ENCODE data around the gene CPXM1. TPM values are rescaled to one million over a fixed set of nuclear protein-coding genes. Genes with fewer than 3 reads are reported as not detected.

CPXM1 gene
- total and polyA plus RNA-seq, 2 donors (not counting 3 experiments of a cell fraction or from before 2014, with no cell fraction given), result 18.9 to 20.3 TPM

DNA sequence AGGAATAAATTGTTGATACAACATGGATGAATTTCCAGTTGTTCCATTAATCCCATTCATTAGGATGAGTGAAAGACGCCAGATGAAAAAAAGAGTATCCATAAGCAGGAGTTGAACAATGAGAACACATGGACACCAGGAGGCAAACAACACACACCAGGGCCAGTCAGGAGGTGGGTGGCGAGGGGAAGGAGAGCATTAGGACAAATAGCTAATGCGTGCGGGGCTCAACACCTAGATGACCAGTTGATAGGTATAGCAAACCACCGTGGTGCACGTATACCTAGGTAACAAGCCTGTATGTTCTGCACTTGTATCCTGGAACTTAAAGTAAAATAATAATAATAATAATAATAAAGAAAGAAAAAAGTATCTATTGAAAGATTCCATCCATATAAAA, 28.9 kb upstream of the CPXM1 start:
- BruUV-seq (replicated peaks), result no TSS peak
- H3K9me1 ChIP-seq (replicated peaks; ENCODE audit: control insufficient read depth, extremely low read depth, insufficient read depth, low read length), result no peaks in the 10 kb centered on the region
- intact Hi-C loops (cut with micrococcal nuclease) (no loop called here), dilution Hi-C loops (cut with MboI; ENCODE audit: extremely low pct_ligation_motif_present, low sequenced_read_pairs) (no loop called here)
- TF ChIP-seq GATA2 (IDR thresholded peaks at IDR 0.05; ENCODE audit: insufficient read depth, insufficient read length, low read depth, low read length) (no peak), JUN (IDR thresholded peaks at IDR 0.05; ENCODE audit: borderline replicate concordance, insufficient read depth, insufficient read length, low read depth) (no peak), FOS (IDR thresholded peaks at IDR 0.05; ENCODE audit: borderline replicate concordance, insufficient read depth, low read length) (no peak), MYC (IDR thresholded peaks at IDR 0.05; ENCODE audit: low read depth, low read length) (no peak), POLR2A (IDR thresholded peaks at IDR 0.05; ENCODE audit: low read depth, low read length) (no peak), POLR2AphosphoS5 (IDR thresholded peaks at IDR 0.05; ENCODE audit: insufficient read depth, low read depth, low read length) (no peak), EZH2 (IDR thresholded peaks at IDR 0.05; ENCODE audit: borderline replicate concordance, low read depth, low read length, severe bottlenecking) (no peak)
- TF ChIP-seq, protein P1, sequence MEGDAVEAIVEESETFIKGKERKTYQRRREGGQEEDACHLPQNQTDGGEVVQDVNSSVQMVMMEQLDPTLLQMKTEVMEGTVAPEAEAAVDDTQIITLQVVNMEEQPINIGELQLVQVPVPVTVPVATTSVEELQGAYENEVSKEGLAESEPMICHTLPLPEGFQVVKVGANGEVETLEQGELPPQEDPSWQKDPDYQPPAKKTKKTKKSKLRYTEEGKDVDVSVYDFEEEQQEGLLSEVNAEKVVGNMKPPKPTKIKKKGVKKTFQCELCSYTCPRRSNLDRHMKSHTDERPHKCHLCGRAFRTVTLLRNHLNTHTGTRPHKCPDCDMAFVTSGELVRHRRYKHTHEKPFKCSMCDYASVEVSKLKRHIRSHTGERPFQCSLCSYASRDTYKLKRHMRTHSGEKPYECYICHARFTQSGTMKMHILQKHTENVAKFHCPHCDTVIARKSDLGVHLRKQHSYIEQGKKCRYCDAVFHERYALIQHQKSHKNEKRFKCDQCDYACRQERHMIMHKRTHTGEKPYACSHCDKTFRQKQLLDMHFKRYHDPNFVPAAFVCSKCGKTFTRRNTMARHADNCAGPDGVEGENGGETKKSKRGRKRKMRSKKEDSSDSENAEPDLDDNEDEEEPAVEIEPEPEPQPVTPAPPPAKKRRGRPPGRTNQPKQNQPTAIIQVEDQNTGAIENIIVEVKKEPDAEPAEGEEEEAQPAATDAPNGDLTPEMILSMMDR (IDR thresholded peaks at IDR 0.05; ENCODE audit: extremely low read depth in 1 of 2, insufficient read depth in 1 of 2, low read depth in 1 of 2, low read length in 2 of 2), result no peak
- TF ChIP-seq, protein P2, sequence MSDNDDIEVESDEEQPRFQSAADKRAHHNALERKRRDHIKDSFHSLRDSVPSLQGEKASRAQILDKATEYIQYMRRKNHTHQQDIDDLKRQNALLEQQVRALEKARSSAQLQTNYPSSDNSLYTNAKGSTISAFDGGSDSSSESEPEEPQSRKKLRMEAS (IDR thresholded peaks at IDR 0.05; ENCODE audit: insufficient read depth, insufficient read length), result no peak
- peaks cover 6% of the 10 kb centered on the region for H3K4me1 ChIP-seq (ENCODE audit: control insufficient read depth, extremely low read depth, insufficient read depth, low read length)
- ChIA-PET CTCF (interaction anchor here (1.0 kb wide), 1 partner anchor 9 kb away, joined by 4 read pairs; no protein-coding TSS in a partner anchor), POLR2A (no interaction called here)
- H3K79me2 ChIP-seq (ENCODE audit: control insufficient read depth, insufficient read depth, low read length), result no peaks in the 10 kb centered on the region
- H3K36me3 ChIP-seq (ENCODE audit: control insufficient read depth in 2 of 2, extremely low read depth in 1 of 2, insufficient read depth in 2 of 2, low read length in 2 of 2), result no peaks in the 10 kb centered on the region
- no peak overlapping the region for H3K9ac ChIP-seq (replicated peaks; ENCODE audit: extremely low read depth, insufficient read depth, low read length)
- H4K20me1 ChIP-seq (replicated peaks; ENCODE audit: control insufficient read depth, extremely low read depth, insufficient read depth, low read length), result no peaks in the 10 kb centered on the region
- no peak overlapping the region for H3K4me2 ChIP-seq (ENCODE audit: insufficient read depth, low read length)
- no peak for FAIRE-seq
- no peak overlapping the region for H3K4me3 ChIP-seq (replicated peaks in 1 of 3; ENCODE audit: insufficient read depth in 1 of 3, low read depth in 1 of 3, low read length in 3 of 3)
- no peaks in the 10 kb centered on the region for H3K9me3 ChIP-seq (replicated peaks; ENCODE audit: control insufficient read depth, insufficient read depth, low read length)
- peaks cover 3 to 33% of the 10 kb centered on the region in 2 experiments for H3K27me3 ChIP-seq (ENCODE audit: control insufficient read depth in 2 of 2, insufficient read depth in 2 of 2, low read length in 2 of 2)
- DNase-seq (ENCODE audit: low read depth, low spot score), result no peak
- H2AFZ ChIP-seq (ENCODE audit: low read depth, low read length), result no peak overlapping the region
- no peak overlapping the region for H3K27ac ChIP-seq (ENCODE audit: insufficient read depth, low read depth, low read length)

All from endothelial cell of umbilical vein (primary cell).